ENCODE measurements around the gene TUBG1.
A peak's percentile ranks its signal among the peaks of the same experiment; 100 is the strongest.
"Not testable (repeated sequence)": the region's sequence is repeated elsewhere in the genome, so short reads cannot be mapped to it uniquely, and the experiment has no call there.

TUBG1 gene

GRCh38 chr17:42623732-42624596 lies 14.5 kb downstream of the TUBG1 start:
- DNase-seq (ENCODE audit: low read depth) = no peak

- not testable (repeated sequence) for DNase-seq (ENCODE audit: low read depth)
These were observed 17.7 kb downstream of the TUBG1 start for GRCh38 chr17:42627032-42627764.

- DNase-seq (ENCODE audit: low read depth) = no peak
These were observed 20.0 kb downstream of the TUBG1 start for GRCh38 chr17:42629411-42630009.

GRCh38 chr17:42632949-42633444 lies 23.5 kb downstream of the TUBG1 start:
- no peak for DNase-seq (ENCODE audit: low read depth)

GRCh38 chr17:42639525-42640113 lies 30.1 kb downstream of the TUBG1 start:
- no peak for DNase-seq (ENCODE audit: low read depth)

GRCh38 chr17:42640121-42640520 lies 30.6 kb downstream of the TUBG1 start:
- no peak for DNase-seq (ENCODE audit: low read depth)

GRCh38 chr17:42642336-42642735 lies 32.9 kb downstream of the TUBG1 start:
- DNase-seq (ENCODE audit: low read depth) = no peak

GRCh38 chr17:42647778-42648177 lies 38.3 kb downstream of the TUBG1 start:
- no peak for DNase-seq (ENCODE audit: low read depth)

GRCh38 chr17:42651392-42651791 lies 41.9 kb downstream of the TUBG1 start:
- no peak for DNase-seq (ENCODE audit: low read depth)

GRCh38 chr17:42653179-42654124 lies 44.0 kb downstream of the TUBG1 start:
- DNase-seq (ENCODE audit: low read depth) = no peak

- no peak for DNase-seq (ENCODE audit: low read depth)
These were observed 46.0 kb downstream of the TUBG1 start for GRCh38 chr17:42655528-42655927.

- no peak for DNase-seq (ENCODE audit: low read depth)
These were observed 48.5 kb downstream of the TUBG1 start for GRCh38 chr17:42657824-42658588.

GRCh38 chr17:42659079-42659931 lies 49.8 kb downstream of the TUBG1 start, which contains the start of gene TUBG2:
Gene TUBG2 (plus strand): TSS chr17:42659284. CDS start chr17:42659504, 220 bp downstream.
- peak; percentile 61 for DNase-seq (ENCODE audit: low read depth)

- not testable (repeated sequence) for DNase-seq (ENCODE audit: low read depth)
These were observed 50.4 kb downstream of the TUBG1 start for GRCh38 chr17:42659932-42660274.

- no peak for DNase-seq (ENCODE audit: low read depth)
These were observed 51.3 kb downstream of the TUBG1 start for GRCh38 chr17:42660692-42661345.
